H1 (cell line): ENCODE results near the gene LTA4H.

ENCODE experiments used
- BRCA1 ChIP-seq: IDR thresholded peaks from 2 replicates; pipeline ENCODE4 v1.6.1; 2012; ENCODE audit warnings: low read depth, low read length, improper control_type of control experiment
- CBX5 ChIP-seq: fragments of 300-800, 300-1000 bp; sonication (generic); IDR thresholded peaks from 2 replicates; pipeline ENCODE4 v1.7.1; 2016; ENCODE audit warnings: antibody characterized with exemption, low read length, low read depth
- EP300 ChIP-seq, 2 experiments: IDR thresholded peaks; 1 replicate in 1 of 2; 2 replicates in 1 of 2; pipeline ENCODE4 v1.6.1; 2011 to 2012; ENCODE audit warnings: low read depth in 2 of 2, low read length in 2 of 2, mild to moderate bottlenecking in 2 of 2, borderline replicate concordance in 1 of 2, inconsistent platforms in 1 of 2, moderate library complexity in 1 of 2
- GABPA ChIP-seq: IDR thresholded peaks from 2 replicates; pipeline ENCODE4 v1.6.1; 2011; ENCODE audit warnings: mild to moderate bottlenecking, low read length, moderate library complexity, borderline replicate concordance; ENCODE audit not compliant: insufficient read depth
- MAFK ChIP-seq: IDR thresholded peaks from 2 replicates; pipeline ENCODE4 v1.6.1; 2012; ENCODE audit warnings: low read depth, mild to moderate bottlenecking, improper control_type of control experiment, low read length
- PHF8 ChIP-seq: fragments of 200-600 bp; sonication (generic); conservative IDR thresholded peaks from 2 replicates; pipeline ENCODE4 v1.7.1; 2012; ENCODE audit warnings: low read depth, mild to moderate bottlenecking, inconsistent platforms, low read length, moderate library complexity
- POLR2A ChIP-seq, 2 experiments: IDR thresholded peaks; 1 replicate in 1 of 2; 2 replicates in 1 of 2; pipeline ENCODE4 v1.6.1; 2011; ENCODE audit warnings: low read depth in 2 of 2, low read length in 2 of 2, mild to moderate bottlenecking in 2 of 2; ENCODE audit errors: control extremely low read depth in 1 of 2
- SUZ12 ChIP-seq: fragments of 200-600 bp; sonication (generic); IDR thresholded peaks from 2 replicates; pipeline ENCODE4 v1.6.1; 2012; ENCODE audit warnings: mild to moderate bottlenecking, inconsistent platforms, low read length, moderate library complexity, mixed read lengths
- TEAD4 ChIP-seq: IDR thresholded peaks from 2 replicates; pipeline ENCODE4 v1.6.1; 2012; ENCODE audit warnings: low read depth, low read length, inconsistent platforms, mixed read lengths
- USF2 ChIP-seq: IDR thresholded peaks from 2 replicates; pipeline ENCODE4 v1.6.1; 2011; ENCODE audit warnings: low read length, improper control_type of control experiment
- TF ChIP-seq, protein P1 (sequence below), 3 experiments: IDR thresholded peaks; 1 replicate in 2 of 3; 2 replicates in 1 of 3; pipeline versions ENCODE4 v1.5.1 to v1.6.1; 2011; ENCODE audit warnings: low read length in 3 of 3, mild to moderate bottlenecking in 3 of 3, inconsistent platforms in 2 of 3, low read depth in 1 of 3, moderate library complexity in 1 of 3; ENCODE audit not compliant: insufficient read depth in 1 of 3; ENCODE audit errors: control extremely low read depth in 1 of 3

DNA sequence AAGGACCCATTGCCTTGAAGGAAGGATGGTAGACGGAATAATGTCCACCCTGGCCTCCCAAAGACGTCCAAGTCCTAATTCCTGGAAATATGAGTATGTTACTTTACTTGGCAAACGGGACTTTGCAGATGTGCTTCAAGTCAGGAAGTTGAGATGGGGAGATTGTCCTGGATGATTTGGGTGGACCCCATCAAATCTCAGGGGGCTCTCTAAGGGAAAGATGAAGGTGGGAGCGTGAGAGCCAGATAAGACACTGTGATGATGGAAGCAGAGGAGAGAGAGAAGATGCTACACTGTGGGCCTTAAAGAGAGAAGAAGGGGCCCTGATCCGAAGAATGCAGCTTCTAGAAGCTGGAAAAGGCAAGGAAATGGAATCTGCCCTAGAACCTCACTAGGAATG is 29.6 kb upstream of the LTA4H start:
- TF ChIP-seq POLR2A (IDR thresholded peaks at IDR 0.05; ENCODE audit: control extremely low read depth in 1 of 2, low read depth in 2 of 2, low read length in 2 of 2) (no peak), EP300 (IDR thresholded peaks at IDR 0.05; ENCODE audit: borderline replicate concordance in 1 of 2, low read depth in 2 of 2, low read length in 2 of 2) (no peak), TEAD4 (no peak), CBX5 (no peak), PHF8 (no peak), MAFK (no peak), GABPA (no peak), SUZ12 (no peak), USF2 (no peak), BRCA1 (no peak)
- TF ChIP-seq, protein P1, sequence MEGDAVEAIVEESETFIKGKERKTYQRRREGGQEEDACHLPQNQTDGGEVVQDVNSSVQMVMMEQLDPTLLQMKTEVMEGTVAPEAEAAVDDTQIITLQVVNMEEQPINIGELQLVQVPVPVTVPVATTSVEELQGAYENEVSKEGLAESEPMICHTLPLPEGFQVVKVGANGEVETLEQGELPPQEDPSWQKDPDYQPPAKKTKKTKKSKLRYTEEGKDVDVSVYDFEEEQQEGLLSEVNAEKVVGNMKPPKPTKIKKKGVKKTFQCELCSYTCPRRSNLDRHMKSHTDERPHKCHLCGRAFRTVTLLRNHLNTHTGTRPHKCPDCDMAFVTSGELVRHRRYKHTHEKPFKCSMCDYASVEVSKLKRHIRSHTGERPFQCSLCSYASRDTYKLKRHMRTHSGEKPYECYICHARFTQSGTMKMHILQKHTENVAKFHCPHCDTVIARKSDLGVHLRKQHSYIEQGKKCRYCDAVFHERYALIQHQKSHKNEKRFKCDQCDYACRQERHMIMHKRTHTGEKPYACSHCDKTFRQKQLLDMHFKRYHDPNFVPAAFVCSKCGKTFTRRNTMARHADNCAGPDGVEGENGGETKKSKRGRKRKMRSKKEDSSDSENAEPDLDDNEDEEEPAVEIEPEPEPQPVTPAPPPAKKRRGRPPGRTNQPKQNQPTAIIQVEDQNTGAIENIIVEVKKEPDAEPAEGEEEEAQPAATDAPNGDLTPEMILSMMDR (IDR thresholded peaks at IDR 0.05; ENCODE audit: control extremely low read depth in 1 of 3, insufficient read depth in 1 of 3, low read depth in 1 of 3, low read length in 3 of 3), result no peak
